NCI-H748 treated with DMSO at 0.1 percent for 48 hours (cell line): ENCODE measurements around the gene SLC6A18.

Source experiments
- DNase-seq: peaks from one replicate; lab custom pipeline; 2025; lab: John Stamatoyannopoulos, UW

Gene SLC6A18

DNA sequence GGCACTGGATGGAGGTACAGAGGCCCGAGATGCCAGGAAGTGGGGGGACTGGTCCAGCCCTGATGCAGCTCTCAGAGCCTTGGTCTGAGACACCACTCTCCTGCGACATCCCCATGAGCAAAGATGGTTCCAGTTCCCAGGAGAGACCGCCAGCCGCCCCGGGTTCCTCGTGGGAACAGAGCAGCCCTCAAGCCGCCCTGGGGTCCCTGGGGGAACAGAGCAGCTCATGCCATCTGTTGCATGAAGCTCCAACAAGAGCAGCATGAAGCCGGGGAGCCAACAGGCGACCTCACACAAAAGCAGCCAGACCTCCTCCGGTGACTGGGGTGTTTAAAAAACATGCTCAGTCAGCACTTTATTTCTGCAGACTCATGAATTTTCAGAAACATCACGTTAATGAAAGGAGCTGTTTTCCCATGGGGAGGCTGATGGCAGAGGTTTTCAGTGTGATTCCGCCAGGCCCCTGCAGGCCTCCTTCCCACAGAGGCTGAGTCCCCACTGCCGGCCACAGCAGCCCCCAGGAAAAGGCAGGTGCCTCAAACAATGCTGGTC, 6.2 kb downstream of the SLC6A18 start:
- DNase-seq: no peak

DNA sequence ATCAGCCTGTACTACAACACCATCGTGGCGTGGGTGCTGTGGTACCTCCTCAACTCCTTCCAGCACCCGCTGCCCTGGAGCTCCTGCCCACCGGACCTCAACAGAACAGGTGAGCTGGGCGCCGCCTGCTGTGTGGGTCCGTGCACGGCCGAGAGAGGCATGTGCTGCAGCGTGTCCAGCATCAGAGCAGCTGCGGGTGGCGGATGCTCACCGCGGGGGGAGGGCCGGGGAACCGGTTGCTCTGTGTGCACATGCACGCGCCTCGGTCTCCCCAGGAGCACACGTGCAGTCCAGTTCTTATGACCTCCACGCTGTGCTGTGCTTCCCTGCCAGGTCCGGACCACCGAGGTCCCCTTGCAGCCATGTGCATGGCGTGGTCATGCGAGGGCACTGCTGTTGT, 7.6 kb downstream of the SLC6A18 start:
- DNase-seq: no peak

DNA sequence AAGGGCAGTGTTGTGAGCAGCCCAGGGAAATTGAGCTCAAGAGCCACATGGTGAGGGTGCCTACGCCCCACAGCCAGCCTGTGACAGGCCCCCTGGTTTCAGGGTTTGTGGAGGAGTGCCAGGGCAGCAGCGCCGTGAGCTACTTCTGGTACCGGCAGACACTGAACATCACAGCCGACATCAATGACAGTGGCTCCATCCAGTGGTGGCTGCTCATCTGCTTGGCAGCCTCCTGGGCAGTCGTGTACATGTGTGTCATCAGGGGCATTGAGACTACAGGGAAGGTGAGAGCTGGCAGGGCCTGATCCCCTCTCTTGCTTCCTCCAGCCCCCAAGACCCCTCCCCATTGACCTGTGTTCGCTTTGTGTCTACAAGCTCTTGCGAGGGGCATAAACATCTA, 10.2 kb downstream of the SLC6A18 start:
- DNase-seq: no peak

DNA sequence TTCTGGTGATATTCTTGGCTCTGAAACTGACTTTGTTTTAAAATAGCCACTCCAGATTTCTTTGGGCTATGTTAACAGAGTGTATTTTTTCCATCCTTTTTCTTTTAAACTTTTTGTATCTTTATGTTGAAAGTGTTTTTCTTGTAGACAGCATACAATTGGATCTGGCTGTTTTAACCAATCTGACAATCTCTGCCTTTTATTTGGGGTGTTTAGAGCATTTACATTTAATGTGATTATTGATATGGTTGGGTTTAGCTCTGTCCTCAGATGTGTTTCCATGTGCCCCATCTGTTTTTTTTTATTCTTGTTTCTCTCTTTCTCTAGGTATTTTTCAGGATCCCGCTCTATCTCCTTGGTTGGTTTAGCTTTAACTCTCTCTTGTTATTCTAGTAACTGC, 10.7 kb downstream of the SLC6A18 start:
- DNase-seq: no peak

DNA sequence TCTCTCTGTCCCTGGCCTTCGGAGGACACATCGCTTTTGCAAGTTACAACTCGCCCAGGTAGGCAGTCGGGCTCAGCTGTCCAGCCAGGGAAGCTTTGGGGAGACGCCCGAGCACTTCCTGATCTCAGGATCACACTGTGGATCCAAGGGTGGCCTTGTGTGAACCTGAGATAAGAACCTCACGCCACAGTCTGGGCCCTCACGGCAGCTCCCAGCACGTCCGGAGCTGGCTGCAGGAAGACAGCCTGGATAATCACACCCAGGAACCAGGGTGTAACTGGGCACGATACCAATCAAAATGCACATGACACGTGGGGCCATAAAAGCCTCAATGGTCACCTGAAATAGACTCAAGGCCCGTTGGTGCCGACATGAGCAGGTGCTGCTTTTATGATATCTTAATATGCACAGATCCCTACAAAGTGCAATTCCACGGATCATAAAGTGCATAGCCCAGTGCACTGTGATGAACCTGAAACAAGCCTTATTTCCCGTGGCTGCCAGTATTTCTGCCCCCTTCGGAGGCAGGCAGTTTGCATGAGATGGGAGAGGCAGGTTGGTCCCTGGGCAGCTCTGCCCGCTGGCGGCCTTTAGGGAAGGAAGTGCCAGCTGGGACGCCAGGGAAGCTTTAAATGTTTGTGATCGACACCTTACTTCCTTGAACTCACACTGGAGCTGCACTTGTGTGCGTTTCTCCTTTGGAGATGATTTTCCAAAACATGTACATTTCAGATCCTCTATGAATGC, 14.5 kb downstream of the SLC6A18 start:
- no peak for DNase-seq

DNA sequence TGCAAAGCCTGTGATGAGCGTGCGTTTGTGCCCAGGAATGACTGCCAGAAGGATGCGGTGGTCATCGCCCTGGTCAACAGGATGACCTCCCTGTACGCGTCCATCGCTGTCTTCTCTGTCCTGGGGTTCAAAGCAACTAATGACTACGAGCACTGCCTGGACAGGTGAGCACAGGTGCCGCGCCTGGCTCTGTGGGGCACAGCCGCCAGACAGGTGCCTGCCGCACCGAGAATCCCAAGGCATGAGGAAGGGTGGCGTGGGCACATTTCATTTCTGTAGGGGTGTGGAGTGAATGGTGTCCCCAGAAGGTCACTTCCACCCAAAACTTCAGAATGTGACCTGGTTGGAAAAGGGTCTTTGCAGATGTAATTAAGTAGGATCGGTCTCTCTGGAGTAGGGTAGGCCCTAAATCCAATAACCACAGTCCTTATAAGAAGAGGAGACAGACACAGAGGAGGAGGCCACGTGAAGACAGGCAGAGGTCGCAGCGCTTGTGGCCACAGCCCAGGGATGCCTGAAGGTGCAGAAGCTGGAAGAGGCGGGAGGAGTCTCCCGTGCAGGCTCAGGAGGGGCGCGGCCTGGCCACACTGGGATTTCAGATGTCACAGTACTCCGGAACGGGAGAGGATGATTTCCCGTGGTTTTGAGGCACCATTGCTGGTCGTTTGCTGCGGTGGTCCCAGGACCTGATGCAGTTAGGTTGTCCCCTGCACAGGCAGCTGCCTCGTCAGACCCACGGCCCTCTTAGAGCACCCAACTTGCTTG, 15.5 kb downstream of the SLC6A18 start:
- no peak for DNase-seq

DNA sequence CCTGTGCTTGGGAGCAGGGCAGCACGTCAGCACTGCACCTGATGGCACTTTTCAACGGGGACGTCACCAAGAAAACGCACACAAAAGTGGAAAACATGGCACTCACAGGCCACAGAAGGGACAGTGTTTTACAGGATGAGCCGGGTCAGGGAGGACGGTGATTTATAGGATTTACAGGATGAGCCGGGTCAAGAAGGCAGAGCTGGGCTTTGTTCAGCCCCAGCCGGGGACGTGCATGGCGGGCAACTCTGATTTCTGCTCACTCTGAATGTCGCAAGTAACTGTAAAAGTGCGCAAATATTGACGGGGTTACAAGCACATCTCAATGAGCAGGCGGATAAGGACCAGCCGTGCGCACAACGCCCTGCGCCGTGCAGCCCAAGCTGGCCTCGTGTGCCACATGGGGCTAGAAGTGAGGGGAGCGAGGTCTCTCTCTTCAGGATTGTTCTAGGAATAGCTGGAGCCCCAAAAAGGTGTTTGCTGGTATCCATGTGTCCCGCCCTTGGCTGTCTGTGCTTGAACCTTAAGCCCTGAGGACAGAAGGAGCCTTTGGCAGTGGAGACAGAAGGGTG, 16.4 kb downstream of the SLC6A18 start:
- no peak for DNase-seq

DNA sequence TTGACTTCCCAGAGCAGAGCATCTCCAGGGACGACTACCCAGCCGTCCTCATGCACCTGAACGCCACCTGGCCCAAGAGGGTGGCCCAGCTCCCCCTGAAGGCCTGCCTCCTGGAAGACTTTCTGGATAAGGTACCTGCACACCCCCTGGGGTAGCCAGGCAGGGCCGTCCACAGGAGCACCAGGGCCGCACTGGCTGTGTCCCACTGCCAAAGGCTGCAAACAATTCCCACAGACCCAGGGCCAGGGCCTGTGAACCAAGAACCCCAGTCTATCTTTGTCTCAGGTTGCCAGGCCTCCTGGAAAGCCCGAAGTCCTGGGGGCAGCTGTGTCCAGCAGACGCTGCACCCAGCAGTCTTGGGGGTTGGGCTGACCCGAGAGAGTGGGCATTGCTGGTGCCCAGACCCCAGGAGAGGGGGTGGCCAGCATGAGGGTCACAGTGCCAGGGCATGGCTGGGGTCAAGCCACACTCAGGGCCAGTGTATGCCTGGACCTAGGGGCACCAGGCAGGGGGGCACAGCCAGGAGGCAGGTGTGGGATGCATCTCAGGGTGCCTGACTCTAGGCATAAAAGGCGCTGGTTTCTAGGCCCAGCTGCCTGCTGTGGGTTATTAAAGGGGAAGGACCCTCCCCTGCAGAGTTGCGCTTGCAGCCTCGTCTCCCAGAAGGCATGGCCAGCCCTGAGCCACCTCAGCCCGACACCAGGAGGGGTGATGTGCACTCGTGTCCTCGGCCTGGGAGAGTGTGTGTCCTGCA, 17.7 kb downstream of the SLC6A18 start:
- DNase-seq: no peak

DNA sequence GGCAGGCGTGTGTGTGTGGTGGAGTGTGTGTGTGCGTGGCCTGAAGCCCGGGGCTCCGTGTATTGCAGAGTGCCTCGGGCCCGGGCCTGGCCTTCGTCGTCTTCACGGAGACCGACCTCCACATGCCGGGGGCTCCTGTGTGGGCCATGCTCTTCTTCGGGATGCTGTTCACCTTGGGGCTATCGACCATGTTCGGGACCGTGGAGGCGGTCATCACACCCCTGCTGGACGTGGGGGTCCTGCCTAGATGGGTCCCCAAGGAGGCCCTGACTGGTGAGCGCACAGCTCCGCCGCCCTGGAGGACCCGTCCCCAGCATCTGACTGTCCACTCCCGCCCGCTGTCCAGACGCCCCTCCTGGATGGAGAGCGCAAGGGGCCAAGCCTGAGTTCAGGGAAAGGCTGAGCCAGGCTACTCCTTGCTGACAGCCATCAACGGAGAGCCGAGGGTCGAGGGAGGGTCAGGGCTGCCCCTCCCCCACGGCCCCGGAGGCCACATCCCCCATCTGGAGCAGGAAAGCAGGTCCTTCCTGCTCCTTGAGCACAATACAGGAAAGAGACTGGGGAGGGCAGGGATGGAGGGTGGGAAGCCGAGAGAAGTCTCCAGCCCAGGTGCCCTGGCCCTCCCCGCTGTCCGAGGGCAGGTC, 18.4 kb downstream of the SLC6A18 start:
- DNase-seq: no peak

DNA sequence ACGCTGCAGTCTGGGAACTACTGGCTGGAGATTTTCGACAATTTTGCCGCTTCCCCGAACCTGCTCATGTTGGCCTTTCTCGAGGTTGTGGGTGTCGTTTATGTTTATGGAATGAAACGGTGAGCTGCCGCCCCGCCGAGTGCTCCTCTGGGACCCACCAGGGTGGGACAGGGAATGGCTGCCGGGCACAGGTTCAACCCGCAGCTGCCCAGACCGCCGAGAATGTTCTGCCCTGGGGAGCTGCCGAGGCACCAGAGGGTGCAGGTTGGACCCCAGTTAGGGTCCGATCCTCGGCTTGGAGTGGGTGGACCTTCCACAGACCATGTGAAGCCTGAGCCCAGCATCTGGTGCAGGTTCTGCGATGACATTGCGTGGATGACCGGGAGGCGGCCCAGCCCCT, 19.1 kb downstream of the SLC6A18 start:
- no peak for DNase-seq

DNA sequence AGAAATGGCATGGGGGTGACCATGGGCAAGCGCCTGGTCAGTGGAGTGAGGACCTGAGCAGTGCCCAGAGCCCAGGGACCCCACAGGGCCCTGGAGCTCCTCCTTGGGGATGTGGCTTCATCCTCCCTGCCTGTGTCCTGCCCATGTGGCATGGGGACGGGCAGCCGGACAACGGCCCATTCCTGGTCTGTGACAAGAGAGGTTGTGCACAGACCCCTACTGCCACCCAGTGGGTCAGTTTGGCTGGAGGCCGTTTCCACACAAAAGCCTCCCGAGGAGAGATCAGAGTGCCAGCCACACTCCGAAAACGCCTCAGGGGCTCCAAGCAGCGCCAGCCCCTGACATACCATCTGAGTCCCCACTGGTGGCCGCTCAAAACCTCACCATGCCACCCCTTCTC, 19.8 kb downstream of the SLC6A18 start:
- no peak for DNase-seq

DNA sequence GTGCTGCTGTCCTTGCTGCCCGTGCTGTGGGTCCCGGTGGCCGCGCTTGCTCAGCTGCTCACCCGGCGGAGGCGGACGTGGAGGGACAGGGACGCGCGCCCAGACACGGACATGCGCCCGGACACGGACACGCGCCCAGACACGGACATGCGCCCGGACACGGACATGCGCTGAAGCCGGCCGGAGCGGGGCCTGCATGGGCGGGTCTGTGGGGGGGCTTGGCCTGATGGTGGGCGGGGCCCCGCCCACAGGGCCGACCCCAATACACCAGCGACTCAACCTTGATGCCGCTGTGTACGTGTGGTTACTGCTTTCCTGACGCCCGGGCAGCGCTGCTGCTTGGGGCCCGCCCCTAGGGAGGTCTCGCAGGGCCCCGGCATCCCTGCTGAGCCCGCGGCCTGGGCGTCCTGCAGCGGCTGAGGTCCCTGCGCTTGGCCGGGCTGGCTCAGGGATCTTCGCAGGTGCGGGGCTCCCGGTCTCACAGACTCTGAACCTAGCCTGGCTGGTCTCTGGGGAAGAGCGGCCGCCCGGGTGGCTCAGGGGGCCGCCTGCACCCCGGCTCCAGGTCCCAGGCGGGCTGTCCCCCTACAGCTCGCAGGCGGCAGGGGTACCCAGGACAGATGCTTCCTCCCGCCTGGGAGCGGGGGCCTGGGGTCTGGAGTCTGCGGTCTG, 20.9 kb downstream of the SLC6A18 start:
- DNase-seq: no peak

DNA sequence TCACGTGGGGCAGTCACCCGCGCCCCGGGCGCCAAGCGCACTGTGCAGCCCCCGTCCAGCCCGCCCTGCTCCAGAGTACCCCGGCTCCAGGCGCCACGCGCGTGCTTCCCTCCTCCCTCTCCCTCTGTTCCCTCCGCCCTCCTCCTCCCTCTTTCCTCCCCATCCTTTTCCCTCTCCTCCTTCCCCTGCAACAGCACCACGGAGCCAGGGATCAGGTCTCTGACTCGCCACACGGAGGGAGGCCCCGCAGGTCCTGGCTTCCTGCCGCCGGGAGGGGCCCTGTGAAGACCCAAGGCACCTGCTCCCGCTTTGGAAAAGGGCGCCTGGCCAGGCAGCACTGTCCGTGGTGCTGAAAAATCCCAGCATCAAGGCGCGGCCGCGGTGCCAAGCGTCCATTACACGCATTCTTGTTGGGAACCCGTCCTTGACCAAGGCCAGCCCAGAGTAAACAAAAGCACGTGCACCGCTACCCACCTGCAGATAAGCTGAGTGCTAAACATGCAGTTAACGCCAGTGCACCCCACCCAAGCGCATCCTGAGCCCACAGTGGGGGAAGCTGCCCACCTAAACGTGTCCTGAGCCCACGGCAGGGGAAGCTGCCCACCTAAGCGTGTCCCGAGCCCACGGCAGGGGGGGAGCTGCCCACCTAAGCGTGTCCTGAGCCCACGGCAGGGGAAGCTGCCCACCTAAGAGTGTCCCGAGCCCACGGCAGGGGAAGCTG, 21.7 kb downstream of the SLC6A18 start:
- DNase-seq: peak; percentile 45

DNA sequence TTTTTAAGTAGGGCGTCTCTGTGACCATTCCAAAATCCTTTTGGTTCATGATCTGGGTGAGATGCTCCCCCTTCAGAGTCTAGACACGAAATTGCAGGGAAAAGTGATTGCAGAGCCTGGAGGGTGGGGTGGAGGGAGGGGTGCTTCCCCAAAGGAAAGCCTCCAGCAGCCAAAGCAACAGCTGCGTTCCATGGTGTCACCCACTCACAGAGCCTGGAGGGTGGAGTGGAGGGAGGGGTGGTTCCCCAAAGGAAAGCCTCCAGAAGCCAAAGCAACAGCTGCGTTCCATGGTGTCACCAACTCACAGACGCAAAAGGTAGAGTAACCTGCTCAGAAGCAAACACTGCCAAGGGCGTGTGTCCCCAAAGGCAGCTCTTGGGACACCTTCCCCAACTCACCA, 22.6 kb downstream of the SLC6A18 start:
- no peak for DNase-seq

DNA sequence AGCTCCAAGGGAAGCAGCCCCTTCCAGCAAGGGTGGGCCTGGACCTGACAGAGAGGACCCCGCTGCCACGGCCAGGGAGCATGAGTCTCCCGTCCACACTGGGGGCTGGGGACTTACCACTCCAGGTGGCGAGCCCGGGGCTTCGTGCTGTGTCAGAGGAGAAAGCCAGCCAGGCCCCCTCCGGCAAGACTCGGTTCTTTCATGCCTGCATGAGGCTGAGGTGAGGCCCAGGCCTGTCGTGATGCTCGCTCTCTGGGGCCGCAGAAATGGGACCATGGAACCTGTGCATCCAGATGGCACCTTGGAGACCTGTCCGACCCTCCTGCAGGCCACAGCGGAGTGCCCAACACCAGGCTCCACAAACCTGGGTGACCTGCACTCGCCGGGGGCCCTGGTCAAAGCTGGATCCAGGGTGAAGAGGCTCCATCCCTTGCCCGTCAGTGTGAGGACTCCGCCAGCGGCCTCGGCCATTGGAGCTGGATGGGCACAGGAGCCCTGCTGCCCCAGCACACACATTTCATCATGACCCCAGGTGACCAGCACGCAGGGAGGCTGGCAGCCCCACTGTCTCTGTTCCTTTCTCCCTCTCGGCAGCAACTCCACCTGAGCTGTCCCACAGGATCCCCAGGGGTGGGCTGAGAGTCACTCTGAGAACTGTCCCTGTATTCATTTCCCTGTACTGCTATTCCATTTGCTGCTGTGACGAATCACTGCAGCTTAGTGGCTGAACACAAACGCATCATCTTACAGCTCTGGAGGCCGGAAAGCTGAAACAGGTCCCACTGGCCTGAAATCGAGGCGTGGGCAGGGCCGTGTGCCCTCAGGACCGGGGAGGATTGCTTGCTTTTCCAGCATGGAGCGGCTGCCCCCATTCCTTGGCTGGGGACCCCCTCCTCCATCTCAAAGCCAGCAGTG, 24.4 kb downstream of the SLC6A18 start:
- no peak for DNase-seq

DNA sequence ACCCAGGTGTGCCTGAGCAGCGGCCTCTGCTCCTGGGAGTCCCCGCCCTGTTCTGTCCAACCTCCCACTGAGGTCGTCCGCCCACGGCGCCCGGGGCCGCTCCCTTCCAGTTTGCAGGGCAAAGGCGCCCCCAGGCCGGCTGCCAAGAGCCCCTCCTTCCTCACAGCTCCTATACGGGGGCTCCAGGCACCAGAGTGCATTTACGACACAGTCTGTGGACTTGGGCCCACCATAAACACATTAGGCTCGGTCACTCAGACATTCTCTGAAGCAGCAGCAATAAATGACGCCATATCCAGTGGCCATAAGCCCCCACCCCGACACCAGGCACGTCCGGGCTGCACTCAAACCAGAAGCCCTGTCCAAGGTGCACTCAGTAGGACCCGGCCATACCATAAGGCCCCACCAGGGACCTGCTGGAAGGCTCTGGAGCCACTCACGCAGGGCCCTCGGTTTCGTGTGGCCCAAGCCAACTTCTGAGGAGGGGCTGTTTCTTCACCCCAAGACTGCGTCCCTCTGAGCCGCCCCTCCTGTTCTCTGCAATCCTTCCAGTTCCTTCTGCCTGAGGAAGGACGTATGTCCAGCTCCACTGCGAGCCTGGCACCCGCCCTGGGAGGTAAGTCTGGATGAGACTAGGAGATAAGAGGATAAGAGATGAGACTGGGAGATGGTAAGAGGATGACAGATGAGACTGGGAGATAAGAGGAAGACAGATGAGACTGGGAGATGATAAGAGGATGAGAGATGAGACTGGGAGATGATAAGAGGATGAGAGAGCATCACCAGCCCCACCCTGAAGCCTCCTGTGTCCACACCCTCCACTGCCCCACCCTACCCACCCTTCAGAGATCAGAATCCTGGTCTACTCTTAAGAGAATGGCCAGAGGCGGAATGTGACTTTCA, 26.7 kb downstream of the SLC6A18 start:
- DNase-seq: no peak

DNA sequence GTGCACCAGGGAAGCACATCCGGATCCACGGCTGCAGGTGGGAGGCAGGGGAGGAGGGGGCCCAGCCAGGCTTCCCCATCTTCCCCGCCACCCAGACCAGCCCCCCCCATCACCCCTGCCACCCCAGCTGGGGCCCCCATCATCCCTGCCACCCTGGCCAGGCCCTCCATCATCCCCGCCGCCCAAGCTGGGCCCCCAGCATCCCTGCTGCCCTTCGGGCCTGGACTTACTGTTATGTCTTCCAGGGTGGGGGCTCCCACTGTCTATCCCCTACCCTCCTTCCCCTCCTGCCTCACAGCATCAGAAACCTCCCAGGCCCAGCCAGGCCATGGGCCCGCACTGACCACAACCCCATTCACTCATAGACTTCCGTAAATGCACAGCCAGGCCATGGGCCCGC, 27.5 kb downstream of the SLC6A18 start:
- DNase-seq: no peak

DNA sequence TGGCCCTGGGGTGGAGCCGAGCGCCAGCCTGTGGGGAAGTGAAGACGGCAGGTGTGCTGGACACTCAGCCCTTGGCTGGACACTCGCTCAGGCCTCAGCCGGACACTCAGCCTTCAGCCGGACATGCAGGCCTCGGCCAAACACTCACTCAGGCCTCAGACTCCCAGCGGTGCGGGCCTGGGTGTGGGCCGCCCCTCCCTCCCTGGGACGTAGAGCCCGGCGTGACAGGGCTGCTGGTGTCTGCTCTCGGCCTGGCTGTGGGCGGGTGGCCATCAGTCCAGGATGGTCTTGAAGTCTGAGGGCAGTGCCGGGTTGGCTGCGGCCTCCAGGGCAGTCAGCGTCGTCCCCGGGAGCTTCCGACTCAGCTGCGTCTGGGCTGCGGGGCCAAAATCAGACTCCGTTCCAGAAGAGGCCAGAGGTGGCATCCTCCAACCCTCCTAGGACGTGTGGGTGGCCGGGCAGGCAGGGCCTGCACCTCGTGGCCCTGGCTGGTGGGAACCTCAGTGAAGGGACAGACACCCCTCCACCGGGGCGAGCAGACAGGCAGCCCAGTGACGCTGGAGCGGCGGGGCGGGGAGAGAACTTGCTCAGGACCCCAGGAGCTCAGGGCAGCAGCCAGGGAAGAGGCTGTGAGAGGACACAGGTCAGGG, 28.4 kb downstream of the SLC6A18 start:
- no peak for DNase-seq
